Activated CD4-positive, alpha-beta T cell treated with anti-CD3 and anti-CD28 coated beads, Interleukin-2, amount 50 U/mL, for 48 hours (primary cell): ENCODE results near the gene SEZ6L.
"Not testable (repeated sequence)": the region's sequence is repeated elsewhere in the genome, so short reads cannot be mapped to it uniquely, and the experiment has no call there.

ENCODE experiments used
- DNase-seq, 2 experiments: peaks; one replicate each; pipeline ENCODE4 v3.0.0-alpha.2; 2020

Gene SEZ6L

GRCh38 chr22:26391623-26392022 lies 222.4 kb downstream of the SEZ6L start:
- DNase-seq = no peak

- DNase-seq = no peak
Observed at GRCh38 chr22:26393929-26394328, 224.7 kb downstream of the SEZ6L start.

GRCh38 chr22:26394777-26395176 lies 225.5 kb downstream of the SEZ6L start:
- no peak for DNase-seq

- DNase-seq = no peak
Observed at GRCh38 chr22:26395926-26396325, 226.7 kb downstream of the SEZ6L start.

GRCh38 chr22:26398741-26399153 lies 229.5 kb downstream of the SEZ6L start:
- peak; percentile 54 to 63 for DNase-seq

GRCh38 chr22:26399289-26399688 lies 230.0 kb downstream of the SEZ6L start:
- DNase-seq = no peak

GRCh38 chr22:26401726-26402125 lies 232.5 kb downstream of the SEZ6L start:
- no peak for DNase-seq

- no peak for DNase-seq
Observed at GRCh38 chr22:26404851-26405421, 235.7 kb downstream of the SEZ6L start.

- no peak for DNase-seq
Observed at GRCh38 chr22:26406118-26406517, 236.9 kb downstream of the SEZ6L start.

GRCh38 chr22:26408562-26409220 lies 239.4 kb downstream of the SEZ6L start:
- not testable (repeated sequence) for DNase-seq

GRCh38 chr22:26409719-26410335 lies 240.6 kb downstream of the SEZ6L start:
- DNase-seq = no peak

- no peak for DNase-seq
Observed at GRCh38 chr22:26410386-26410785, 241.1 kb downstream of the SEZ6L start.

- DNase-seq = no peak
Observed at GRCh38 chr22:26414347-26414746, 245.1 kb downstream of the SEZ6L start.

GRCh38 chr22:26416256-26416655 lies 247.0 kb downstream of the SEZ6L start:
- DNase-seq = no peak

- DNase-seq = no peak
Observed at GRCh38 chr22:26416670-26417276, 247.5 kb downstream of the SEZ6L start.

GRCh38 chr22:26417406-26417805 lies 248.1 kb downstream of the SEZ6L start:
- no peak for DNase-seq

- DNase-seq = no peak
Observed at GRCh38 chr22:26418620-26419019, 249.4 kb downstream of the SEZ6L start.

- DNase-seq = no peak
Observed at GRCh38 chr22:26426924-26427323, 257.7 kb downstream of the SEZ6L start.

GRCh38 chr22:26428515-26429457 lies 259.5 kb downstream of the SEZ6L start, which contains the start of gene ASPHD2:
Gene ASPHD2, plus strand, starts transcription at chr22:26429260. Its CDS starts 4,356 bp downstream, at chr22:26433616.
- DNase-seq = peak; percentile 70 to 75

GRCh38 chr22:26429458-26430286 lies 260.4 kb downstream of the SEZ6L start:
- peak; percentile 10 to 14 for DNase-seq

- DNase-seq = peak; percentile 5 to 7
Observed at GRCh38 chr22:26430600-26430999, 261.3 kb downstream of the SEZ6L start.
